Measurements from ENCODE around the gene TRPM1.

The TRPM1 gene

GRCh38 chr15:31046759-31047359, 54.7 kb downstream of the TRPM1 start:
- DNase-seq = no peak

- DNase-seq = no peak
Observed at GRCh38 chr15:31045606-31046005, 55.9 kb downstream of the TRPM1 start.

- no peak for DNase-seq
Observed at GRCh38 chr15:31042751-31043150, 58.8 kb downstream of the TRPM1 start.

- DNase-seq = no peak
Observed at GRCh38 chr15:31041610-31042009, 59.9 kb downstream of the TRPM1 start.

GRCh38 chr15:31040611-31041010, 60.9 kb downstream of the TRPM1 start:
- DNase-seq = no peak

- DNase-seq = no peak
Observed at GRCh38 chr15:31039961-31040360, 61.6 kb downstream of the TRPM1 start.

- DNase-seq = no peak
Observed at GRCh38 chr15:31037731-31038477, 63.6 kb downstream of the TRPM1 start.

- DNase-seq = no peak
Observed at GRCh38 chr15:31036783-31037182, 64.7 kb downstream of the TRPM1 start.

- DNase-seq = no peak
Observed at GRCh38 chr15:31035610-31036009, 65.9 kb downstream of the TRPM1 start.

- DNase-seq = no peak
Observed at GRCh38 chr15:31034152-31034551, 67.4 kb downstream of the TRPM1 start.

- DNase-seq = no peak
Observed at GRCh38 chr15:31032961-31033371, 68.6 kb downstream of the TRPM1 start.

GRCh38 chr15:31031471-31032067, 70.0 kb downstream of the TRPM1 start:
- no peak for DNase-seq

GRCh38 chr15:31027910-31028578, 73.5 kb downstream of the TRPM1 start:
- no peak for DNase-seq

- DNase-seq = no peak
Observed at GRCh38 chr15:31025996-31026395, 75.5 kb downstream of the TRPM1 start.

- no peak for DNase-seq
Observed at GRCh38 chr15:31024979-31025378, 76.5 kb downstream of the TRPM1 start.

- DNase-seq = no peak
Observed at GRCh38 chr15:31024330-31024729, 77.2 kb downstream of the TRPM1 start.

- no peak for DNase-seq
Observed at GRCh38 chr15:31023841-31024240, 77.7 kb downstream of the TRPM1 start.

GRCh38 chr15:31021067-31021665, 80.4 kb downstream of the TRPM1 start:
- DNase-seq = no peak

GRCh38 chr15:31020542-31020941, 81.0 kb downstream of the TRPM1 start:
- no peak for DNase-seq

GRCh38 chr15:31019986-31020385, 81.5 kb downstream of the TRPM1 start:
- no peak for DNase-seq

GRCh38 chr15:31017311-31017710, 84.2 kb downstream of the TRPM1 start:
- DNase-seq = no peak

- DNase-seq = no peak
Observed at GRCh38 chr15:31016446-31016915, 85.0 kb downstream of the TRPM1 start.

- DNase-seq = no peak
Observed at GRCh38 chr15:31014608-31014925, 87.0 kb downstream of the TRPM1 start.

Measured in NCI-H526 (cell line).